ENCODE results near the gene ARF3. TPM values are rescaled to one million over a fixed set of nuclear protein-coding genes. Genes with fewer than 3 reads are reported as not detected.
A peak's percentile ranks its signal among the peaks of the same experiment; 100 is the strongest.
"Not testable (repeated sequence)": the region's sequence is repeated elsewhere in the genome, so short reads cannot be mapped to it uniquely, and the experiment has no call there.

ARF3 gene
- polyA plus RNA-seq, 2 of the 4 experiments (the other 2 are of a cell fraction) = 138 to 287 TPM

GRCh38 chr12:48910196-48910595 is 47.1 kb downstream of the ARF3 start:
- POLR2A ChIA-PET = interaction anchor here (0.6 kb wide), 1 partner anchor 44 kb away, joined by 3 read pairs; no protein-coding TSS in a partner anchor
- peak in 1 of 2 experiments; percentile 72; a peak in 3 of 6 replicates for ATAC-seq
- H3K9me3 ChIP-seq = no peaks in the 10 kb centered on the region

GRCh38 chr12:48909698-48910097 is 47.6 kb downstream of the ARF3 start:
- not testable (repeated sequence) for H3K4me3 ChIP-seq; ATAC-seq; DNase-seq (ENCODE audit: low read depth in 1 of 2, low spot score in 1 of 2); H3K27ac ChIP-seq; H3K9me3 ChIP-seq; FAIRE-seq
- Histone ChIP-seq H3K4me1 (peaks cover 22% of the 10 kb centered on the region), H3K4me2 (peak overlapping the region; percentile 24)
- 85% methylated on average over 11 of the region's 11 CpGs for WGBS (ENCODE audit: missing lambda C conversion rate)
- POLR2A ChIA-PET = interaction anchor here (0.6 kb wide), 1 partner anchor 44 kb away, joined by 3 read pairs; no protein-coding TSS in a partner anchor
- CTCF ChIA-PET = interaction anchor here (0.6 to 8.2 kb wide), 8 partner anchors 13 to 56 kb away, joined by 5 to 60 read pairs (median 9); partner anchors contain the start of gene FKBP11

More at GRCh38 chr12:48910196-48910595, 47.1 kb downstream of the ARF3 start:
- FAIRE-seq (no peak), DNase-seq (ENCODE audit: low read depth in 1 of 2, low spot score in 1 of 2) (peak in 1 of 2 experiments; percentile 46)
- H3K4me1 ChIP-seq = peaks cover 22% of the 10 kb centered on the region
- no peak overlapping the region for H3K27ac ChIP-seq
- H3K4me2 ChIP-seq = peak overlapping the region; percentile 24
- no peak overlapping the region for H3K4me3 ChIP-seq
- peak; percentile 61 for TF ChIP-seq GATA3 (IDR thresholded peaks at IDR 0.05; ENCODE audit: borderline replicate concordance)
- no peak for TF ChIP-seq NR3C1 (IDR thresholded peaks at IDR 0.05)
- no peak for TF ChIP-seq SMC3 (IDR thresholded peaks at IDR 0.05)
- no peak for TF ChIP-seq PBX3 (IDR thresholded peaks at IDR 0.05)
- CTCF ChIA-PET = interaction anchor here (0.6 to 8.2 kb wide), 9 partner anchors 13 to 56 kb away, joined by 3 to 60 read pairs (median 9); partner anchors contain the start of gene FKBP11

GRCh38 chr12:48907245-48907644 is 50.0 kb downstream of the ARF3 start:
- DNase-seq (ENCODE audit: low read depth in 1 of 2, low spot score in 1 of 2) (no peak), ATAC-seq (no peak), FAIRE-seq (peak; percentile 28)
- POLR2A ChIA-PET = no interaction called here
- Histone ChIP-seq H3K4me2 (peak overlapping the region; percentile 29; the same call in 1 of the 3 replicates), H3K4me3 (no peak overlapping the region), H3K27ac (no peak overlapping the region), H3K4me1 (peaks cover 26% of the 10 kb centered on the region), H3K9me3 (no peaks in the 10 kb centered on the region)
- CTCF ChIA-PET = interaction anchor here (0.6 to 8.2 kb wide), 7 partner anchors 16 to 73 kb away, joined by 3 to 60 read pairs (median 6); partner anchors contain the start of genes FKBP11 and WNT1
- 38% methylated on average over 3 of the region's 3 CpGs for WGBS (ENCODE audit: missing lambda C conversion rate)
- TF ChIP-seq MYC (IDR thresholded peaks at IDR 0.05; ENCODE audit: borderline replicate concordance, low read length) (no peak), TP53 (CRISPR knock-in tag; IDR thresholded peaks at IDR 0.05) (no peak), BHLHE40 (IDR thresholded peaks at IDR 0.05; ENCODE audit: low read depth, low read length) (no peak), FOXS1 (CRISPR knock-in tag; IDR thresholded peaks at IDR 0.05) (no peak), RAD21 (conservative IDR thresholded peaks at IDR 0.05 in 1 of 2, IDR thresholded peaks at IDR 0.05 in 1 of 2) (no peak), ZNF302 (CRISPR knock-in tag; IDR thresholded peaks at IDR 0.05) (no peak), JUN (IDR thresholded peaks at IDR 0.05) (no peak), EP300 (IDR thresholded peaks at IDR 0.05) (no peak), JUNB (IDR thresholded peaks at IDR 0.05) (no peak)

GRCh38 chr12:48903982-48904411 is 53.3 kb downstream of the ARF3 start:
- DNase-seq (ENCODE audit: low read depth in 1 of 2, low spot score in 1 of 2) (peak; percentile 92 to 93), ATAC-seq (peak; percentile 96 to 98), FAIRE-seq (no peak)
- WGBS (ENCODE audit: missing lambda C conversion rate) = under 1% methylated on average over 19 of the region's 19 CpGs
- Histone ChIP-seq H3K9me3 (no peaks in the 10 kb centered on the region), H3K4me2 (peak overlapping the region; percentile 89), H3K4me3 (peak overlapping the region; percentile 52), H3K27ac (peak overlapping the region in 1 of 2 experiments; percentile 72; a peak in 3 of 6 replicates), H3K4me1 (peaks cover 14% of the 10 kb centered on the region; the same call in 2 of the 3 replicates)
- peak; percentile 90 for TF ChIP-seq CTCF (IDR thresholded peaks at IDR 0.05)
- TF ChIP-seq MAX (IDR thresholded peaks at IDR 0.05) = peak; percentile 35; the same call in 1 of the 2 replicates
- 0 out of 2 replicates have a peak, but pooled peaks have one; percentile 21 for TF ChIP-seq GATA3 (IDR thresholded peaks at IDR 0.05; ENCODE audit: borderline replicate concordance)
- TF ChIP-seq RFX5 (IDR thresholded peaks at IDR 0.05) = no peak
- no peak for TF ChIP-seq KDM1A (IDR thresholded peaks at IDR 0.05; ENCODE audit: low read depth)
- no peak for TF ChIP-seq MYC (IDR thresholded peaks at IDR 0.05; ENCODE audit: borderline replicate concordance, low read length)
- TF ChIP-seq RAD21 (conservative IDR thresholded peaks at IDR 0.05 in 1 of 2, IDR thresholded peaks at IDR 0.05 in 1 of 2) = peak in 1 of 2 experiments; percentile 10; a peak in 1 of 5 replicates
- no peak for TF ChIP-seq MAFK (IDR thresholded peaks at IDR 0.05; ENCODE audit: partially characterized antibody)
- TF ChIP-seq SMC3 (IDR thresholded peaks at IDR 0.05) = 0 out of 3 replicates have a peak, but pooled peaks have one; percentile 14
- no peak for TF ChIP-seq BCL3 (IDR thresholded peaks at IDR 0.05)
- TF ChIP-seq NR3C1 (IDR thresholded peaks at IDR 0.05) = no peak
- ChIA-PET POLR2A (interaction anchor here (0.9 to 1.4 kb wide), 3 partner anchors 39 to 54 kb away, joined by 3 to 12 read pairs (median 5); partner anchors contain the start of genes ARF3, DDX23 and RND1), CTCF (interaction anchor here (0.6 to 6.8 kb wide), 31 partner anchors 9 to 456 kb away, joined by 3 to 107 read pairs (median 7); partner anchors contain the start of genes ARF3, DDX23, FKBP11 and WNT1)
